Measurements from ENCODE around the gene SDK1.

DNA sequence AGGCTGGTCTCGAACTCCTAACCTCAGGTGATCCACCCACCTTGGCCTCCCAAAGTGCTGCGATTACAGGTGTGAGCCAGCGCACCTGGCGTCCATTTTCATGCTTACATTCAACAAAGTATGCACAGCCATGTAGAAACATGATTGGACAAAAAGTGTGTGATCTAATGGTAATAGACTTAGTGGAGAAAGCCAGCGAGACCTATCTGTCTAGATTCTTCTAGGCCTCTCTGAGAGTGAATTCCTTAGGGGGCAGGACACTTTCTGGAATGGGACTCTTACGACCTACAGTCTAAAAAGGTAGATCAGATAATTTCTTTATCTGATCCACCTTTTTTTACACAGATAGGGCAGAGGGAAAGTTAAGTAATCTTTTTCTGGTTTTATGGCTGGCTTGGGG is 46.3 kb upstream of the SDK1 start:
- no peak for TF ChIP-seq POLR2A (IDR thresholded peaks at IDR 0.05)
- TF ChIP-seq, protein P1, sequence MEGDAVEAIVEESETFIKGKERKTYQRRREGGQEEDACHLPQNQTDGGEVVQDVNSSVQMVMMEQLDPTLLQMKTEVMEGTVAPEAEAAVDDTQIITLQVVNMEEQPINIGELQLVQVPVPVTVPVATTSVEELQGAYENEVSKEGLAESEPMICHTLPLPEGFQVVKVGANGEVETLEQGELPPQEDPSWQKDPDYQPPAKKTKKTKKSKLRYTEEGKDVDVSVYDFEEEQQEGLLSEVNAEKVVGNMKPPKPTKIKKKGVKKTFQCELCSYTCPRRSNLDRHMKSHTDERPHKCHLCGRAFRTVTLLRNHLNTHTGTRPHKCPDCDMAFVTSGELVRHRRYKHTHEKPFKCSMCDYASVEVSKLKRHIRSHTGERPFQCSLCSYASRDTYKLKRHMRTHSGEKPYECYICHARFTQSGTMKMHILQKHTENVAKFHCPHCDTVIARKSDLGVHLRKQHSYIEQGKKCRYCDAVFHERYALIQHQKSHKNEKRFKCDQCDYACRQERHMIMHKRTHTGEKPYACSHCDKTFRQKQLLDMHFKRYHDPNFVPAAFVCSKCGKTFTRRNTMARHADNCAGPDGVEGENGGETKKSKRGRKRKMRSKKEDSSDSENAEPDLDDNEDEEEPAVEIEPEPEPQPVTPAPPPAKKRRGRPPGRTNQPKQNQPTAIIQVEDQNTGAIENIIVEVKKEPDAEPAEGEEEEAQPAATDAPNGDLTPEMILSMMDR (IDR thresholded peaks at IDR 0.05) = no peak

Measured in body of pancreas (tissue), 4 donors.